Prostate gland (tissue), 2 donors: ENCODE measurements around the gene ZBTB45. TPM values are rescaled to one million over a fixed set of nuclear protein-coding genes. Genes with fewer than 3 reads are reported as not detected.
A peak's percentile ranks its signal among the peaks of the same experiment; 100 is the strongest.

ENCODE experiments used
- DNase-seq: peaks from one replicate; pipeline ENCODE4 v3.0.0-alpha.2; 2019; ENCODE audit warnings: low spot score
- H3K27ac ChIP-seq, 2 donors: fragments of 200-600 bp; sonication (generic); 2 replicates each; pipeline ENCODE4 v1.5.1; 2017 to 2019
- H3K27me3 ChIP-seq: fragments of 200-600 bp; sonication (generic); replicated peaks from 2 replicates; pipeline ENCODE4 v1.5.1; 2019; ENCODE audit not compliant: insufficient read depth
- H3K36me3 ChIP-seq, 2 donors: fragments of 200-600 bp; sonication (generic); 1 replicate in 1 of 2; 2 replicates in 1 of 2; pipeline versions ENCODE4 v1.5.1 to v1.8.1; 2017 to 2019
- H3K4me1 ChIP-seq: fragments of 200-600 bp; sonication (generic); replicated peaks from 2 replicates; pipeline ENCODE4 v1.5.1; 2019
- H3K4me3 ChIP-seq, 2 donors: fragments of 200-600 bp; sonication (generic); 2 replicates each; pipeline ENCODE4 v1.5.1; 2017 to 2019
- H3K9me3 ChIP-seq: fragments of 200-600 bp; sonication (generic); 2 replicates; pipeline ENCODE4 v1.5.1; 2017
- POLR2A ChIP-seq: fragments of 450-650 bp; IDR thresholded peaks from one replicate; pipeline ENCODE4 v1.6.1; 2016; ENCODE audit warnings: antibody characterized with exemption, mild to moderate bottlenecking
- POLR2AphosphoS5 ChIP-seq: sonication (generic); formaldehyde crosslinking; IDR thresholded peaks from one replicate; pipeline ENCODE4 v1.6.1; 2017; ENCODE audit warnings: antibody characterized with exemption
- WGBS: methylation state at CpG from one replicate; pipeline ENCODE4 v1.1.5; 2018; 5-methylcytosine and 5-hydroxymethylcytosine counted together
- intact Hi-C: fragments of 100-400 bp; cut with DNase I; formaldehyde crosslinking; loops from one replicate; pipeline ENCODE4 v1.14.2; 2022
- total RNA-seq, 2 donors: library from RNA; depleted of rRNA; stranded (reverse); fragments of >200 nt; gene quantifications; one replicate each; pipeline ENCODE4 v1.1.0, GENCODE V29; 2016
- TF ChIP-seq, protein P1 (sequence below), 4 experiments: fragments of 200-600 bp in 2 of 4; fragments of 450-650 bp in 2 of 4; sonication (generic) in 2 of 4; IDR thresholded peaks; 1 replicate in 3 of 4; 2 replicates in 1 of 4; pipeline ENCODE4 v1.5.1; 2016 to 2019; ENCODE audit warnings: antibody characterized with exemption in 4 of 4, mild to moderate bottlenecking in 2 of 4, moderate library complexity in 2 of 4

Gene ZBTB45
- total RNA-seq, 2 donors from 2014 or later, result 22.0 to 24.0 TPM

DNA sequence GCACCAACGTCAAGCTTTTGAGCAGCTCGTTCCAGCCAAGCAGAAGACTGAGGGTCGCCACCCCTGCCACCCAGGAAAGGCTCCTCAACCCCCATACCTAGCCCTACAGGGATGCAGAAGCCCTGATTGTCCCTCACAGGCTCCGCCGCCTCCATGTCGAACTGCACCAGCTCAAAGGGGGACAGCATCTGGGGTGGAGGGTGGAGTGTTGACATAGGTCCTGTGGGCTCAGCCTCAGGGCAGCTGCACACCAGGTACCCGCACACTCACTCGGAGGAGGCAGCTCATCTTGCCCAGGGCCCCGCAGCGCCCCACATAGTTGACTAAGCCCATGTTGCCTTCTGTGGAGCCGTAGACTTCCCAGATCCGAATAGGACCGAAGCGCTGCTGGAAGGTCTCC, 19.4 kb downstream of the ZBTB45 start:
- DNase-seq, result no peak
- peak overlapping the region; percentile 39 to 46 for H3K4me3 ChIP-seq
- intact Hi-C loops, result no loop called here

DNA sequence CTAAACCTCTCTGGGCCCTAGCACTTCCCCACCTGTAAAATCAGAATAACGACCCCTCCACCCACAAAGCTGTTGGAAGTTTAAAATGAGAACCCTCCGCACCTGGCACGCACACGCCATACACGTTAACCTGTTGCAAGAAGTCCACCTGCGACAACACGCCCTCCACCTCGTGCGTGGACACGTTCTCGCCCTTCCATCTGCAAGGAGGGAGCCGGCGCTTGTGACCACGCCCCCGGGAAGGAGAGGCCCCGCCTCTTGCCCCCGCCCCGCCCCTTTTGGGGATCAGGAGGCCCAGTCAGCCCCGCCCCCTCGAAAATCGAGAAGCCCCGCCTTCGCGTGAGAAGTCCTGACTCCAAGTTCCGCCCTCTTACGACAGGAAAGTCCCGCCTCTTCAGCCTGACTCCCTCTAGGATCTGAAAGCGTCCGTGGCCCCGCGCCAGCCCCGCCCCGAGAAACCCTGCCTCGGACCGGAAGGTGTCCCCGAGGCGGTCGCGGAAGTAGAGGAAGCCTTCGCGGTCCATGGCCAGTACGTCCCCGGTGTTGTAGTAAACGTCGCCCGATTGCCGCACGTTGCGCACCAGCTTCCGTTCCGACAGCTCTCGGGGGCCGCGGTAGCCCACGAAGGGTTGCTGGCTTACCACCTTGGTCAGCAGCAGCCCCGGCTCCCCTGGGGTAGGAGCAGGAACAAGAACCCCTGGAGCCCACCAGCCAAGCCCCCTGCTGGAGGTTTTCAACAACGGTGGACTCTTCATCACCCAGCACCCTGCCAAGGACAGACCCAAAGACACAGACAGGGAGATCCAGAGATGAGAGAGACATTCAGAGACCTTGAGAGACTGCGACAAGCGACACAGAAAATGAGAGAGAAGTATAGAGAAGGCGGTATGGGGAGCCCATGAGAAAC, 20.3 kb downstream of the ZBTB45 start:
- Histone ChIP-seq H3K9me3 (no peaks in the 10 kb centered on the region), H3K27ac (peak overlapping the region; percentile 68 to 70), H3K4me3 (peak overlapping the region; percentile 39 to 46), H3K4me1 (no peaks in the 10 kb centered on the region), H3K36me3 (no peaks in the 10 kb centered on the region), H3K27me3 (no peaks in the 10 kb centered on the region)
- intact Hi-C loops, result no loop called here
- DNase-seq, result peak; percentile 99
- peak; percentile 97 for TF ChIP-seq POLR2AphosphoS5
- TF ChIP-seq, protein P1, sequence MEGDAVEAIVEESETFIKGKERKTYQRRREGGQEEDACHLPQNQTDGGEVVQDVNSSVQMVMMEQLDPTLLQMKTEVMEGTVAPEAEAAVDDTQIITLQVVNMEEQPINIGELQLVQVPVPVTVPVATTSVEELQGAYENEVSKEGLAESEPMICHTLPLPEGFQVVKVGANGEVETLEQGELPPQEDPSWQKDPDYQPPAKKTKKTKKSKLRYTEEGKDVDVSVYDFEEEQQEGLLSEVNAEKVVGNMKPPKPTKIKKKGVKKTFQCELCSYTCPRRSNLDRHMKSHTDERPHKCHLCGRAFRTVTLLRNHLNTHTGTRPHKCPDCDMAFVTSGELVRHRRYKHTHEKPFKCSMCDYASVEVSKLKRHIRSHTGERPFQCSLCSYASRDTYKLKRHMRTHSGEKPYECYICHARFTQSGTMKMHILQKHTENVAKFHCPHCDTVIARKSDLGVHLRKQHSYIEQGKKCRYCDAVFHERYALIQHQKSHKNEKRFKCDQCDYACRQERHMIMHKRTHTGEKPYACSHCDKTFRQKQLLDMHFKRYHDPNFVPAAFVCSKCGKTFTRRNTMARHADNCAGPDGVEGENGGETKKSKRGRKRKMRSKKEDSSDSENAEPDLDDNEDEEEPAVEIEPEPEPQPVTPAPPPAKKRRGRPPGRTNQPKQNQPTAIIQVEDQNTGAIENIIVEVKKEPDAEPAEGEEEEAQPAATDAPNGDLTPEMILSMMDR (IDR thresholded peaks at IDR 0.05), result peak in 3 of 4 experiments; percentile 8 to 39 (median 37)
- TF ChIP-seq POLR2A, result peak; percentile 44
- 1% methylated on average over 59 of the region's 60 CpGs for WGBS

More for the DNA sequence above, 19.4 kb downstream of the ZBTB45 start:
- Histone ChIP-seq H3K27me3 (no peaks in the 10 kb centered on the region), H3K9me3 (no peaks in the 10 kb centered on the region), H3K27ac (no peak overlapping the region), H3K4me1 (no peaks in the 10 kb centered on the region), H3K36me3 (no peaks in the 10 kb centered on the region)
- TF ChIP-seq, protein P1 (IDR thresholded peaks at IDR 0.05), result no peak
- TF ChIP-seq POLR2AphosphoS5 (no peak), POLR2A (no peak)
- 92% methylated on average over 8 of the region's 14 CpGs for WGBS

GRCh38 chr19:58498316-58499020, 21.1 kb downstream of the ZBTB45 start:
- 59% methylated on average over 22 of the region's 22 CpGs for WGBS
- Histone ChIP-seq H3K4me3 (peak overlapping the region; percentile 39 to 46), H3K36me3 (no peaks in the 10 kb centered on the region), H3K4me1 (no peaks in the 10 kb centered on the region), H3K27me3 (no peaks in the 10 kb centered on the region), H3K9me3 (no peaks in the 10 kb centered on the region), H3K27ac (no peak overlapping the region)
- intact Hi-C loops, result no loop called here
- DNase-seq, result no peak
- TF ChIP-seq POLR2A, result no peak
- TF ChIP-seq, protein P1 (IDR thresholded peaks at IDR 0.05), result no peak
- TF ChIP-seq POLR2AphosphoS5, result no peak

DNA sequence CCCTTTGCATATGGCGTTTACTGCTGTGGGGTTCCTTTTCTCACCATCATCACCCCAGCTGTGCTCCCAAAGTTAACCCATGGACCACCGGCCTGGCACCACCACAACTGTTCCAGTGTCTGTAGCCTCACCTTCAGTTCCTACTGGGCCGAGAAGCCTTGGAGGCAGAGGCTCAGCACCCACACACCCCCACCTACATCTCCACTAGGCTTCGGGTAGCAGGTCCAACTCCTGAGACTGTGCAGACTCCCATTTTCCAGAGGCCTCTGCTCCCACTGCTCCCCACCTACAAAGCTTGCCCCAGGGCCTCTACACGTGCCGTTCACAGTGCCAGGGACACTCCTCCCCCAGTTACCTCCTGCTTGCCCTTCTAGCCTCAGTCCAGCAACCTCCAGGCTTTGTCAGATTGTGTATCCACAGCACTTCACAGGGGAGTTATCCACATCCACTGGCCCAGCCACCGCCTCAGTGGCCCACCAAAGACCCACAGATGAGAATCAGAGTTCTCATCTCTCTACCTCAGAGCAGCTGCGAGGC, 21.9 kb downstream of the ZBTB45 start:
- WGBS, result 85% methylated on average over 8 of the region's 8 CpGs
- intact Hi-C loops, result no loop called here
- TF ChIP-seq POLR2A (no peak), POLR2AphosphoS5 (no peak)
- TF ChIP-seq, protein P1 (IDR thresholded peaks at IDR 0.05), result no peak
- no peak for DNase-seq
- Histone ChIP-seq H3K27ac (no peak overlapping the region), H3K9me3 (no peaks in the 10 kb centered on the region), H3K36me3 (no peaks in the 10 kb centered on the region), H3K4me3 (no peak overlapping the region), H3K4me1 (no peaks in the 10 kb centered on the region), H3K27me3 (no peaks in the 10 kb centered on the region)
